Measurements from ENCODE around the gene ABR. TPM values are rescaled to one million over a fixed set of nuclear protein-coding genes. Genes with fewer than 3 reads are reported as not detected.
A peak's percentile ranks its signal among the peaks of the same experiment; 100 is the strongest.
"Not testable (repeated sequence)": the region's sequence is repeated elsewhere in the genome, so short reads cannot be mapped to it uniquely, and the experiment has no call there.

The ABR gene
- total RNA-seq, 6 experiments from 2014 or later, result 49.3 to 58.4 (median 54.4) TPM

GRCh38 chr17:1122533-1123392, 57.0 kb downstream of the ABR start:
- H3K4me1 Mint-ChIP-seq (ENCODE audit: low read depth), result no peaks in the 10 kb centered on the region
- peaks cover 14% of the 10 kb centered on the region for H3K27me3 Mint-ChIP-seq (ENCODE audit: insufficient read depth)
- H3K9me3 Mint-ChIP-seq, result no peaks in the 10 kb centered on the region
- no peak overlapping the region for H3K4me3 Mint-ChIP-seq
- DNase-seq, result peak; percentile 39
- no peak overlapping the region for H3K27ac Mint-ChIP-seq
- no peaks in the 10 kb centered on the region for H3K36me3 Mint-ChIP-seq (ENCODE audit: low read depth)
- peak; percentile 92 for TF ChIP-seq CTCF (IDR thresholded peaks at IDR 0.05)

GRCh38 chr17:1121442-1121817, 58.4 kb downstream of the ABR start:
- not testable (repeated sequence) for H3K9me3 Mint-ChIP-seq; H3K36me3 Mint-ChIP-seq (ENCODE audit: low read depth); H3K27ac Mint-ChIP-seq; H3K4me3 Mint-ChIP-seq; DNase-seq; H3K27me3 Mint-ChIP-seq (ENCODE audit: insufficient read depth); H3K4me1 Mint-ChIP-seq (ENCODE audit: low read depth)

- TF ChIP-seq CTCF (IDR thresholded peaks at IDR 0.05), result no peak
- peaks cover 10% of the 10 kb centered on the region for H3K27me3 Mint-ChIP-seq (ENCODE audit: insufficient read depth)
- DNase-seq, result no peak
- H3K4me1 Mint-ChIP-seq (ENCODE audit: low read depth), result no peaks in the 10 kb centered on the region
- no peaks in the 10 kb centered on the region for H3K9me3 Mint-ChIP-seq
- H3K4me3 Mint-ChIP-seq, result no peak overlapping the region
- no peak overlapping the region for H3K27ac Mint-ChIP-seq
- H3K36me3 Mint-ChIP-seq (ENCODE audit: low read depth), result no peaks in the 10 kb centered on the region
Measured at GRCh38 chr17:1120596-1121441, 59.0 kb downstream of the ABR start.

GRCh38 chr17:1119924-1120323, 59.9 kb downstream of the ABR start:
- no peak for TF ChIP-seq CTCF (IDR thresholded peaks at IDR 0.05)

GRCh38 chr17:1116602-1117001, 63.2 kb downstream of the ABR start:
- Mint-ChIP-seq H3K27me3 (ENCODE audit: insufficient read depth) (peaks cover 6% of the 10 kb centered on the region), H3K4me1 (ENCODE audit: low read depth) (peaks cover 19% of the 10 kb centered on the region), H3K9me3 (no peaks in the 10 kb centered on the region), H3K4me3 (no peak overlapping the region), H3K36me3 (ENCODE audit: low read depth) (no peaks in the 10 kb centered on the region), H3K27ac (no peak overlapping the region)
- no peak for TF ChIP-seq CTCF (IDR thresholded peaks at IDR 0.05)
- no peak for DNase-seq

More at GRCh38 chr17:1119924-1120323, 59.9 kb downstream of the ABR start:
- Mint-ChIP-seq H3K9me3 (no peaks in the 10 kb centered on the region), H3K4me1 (ENCODE audit: low read depth) (peaks cover 8% of the 10 kb centered on the region), H3K27me3 (ENCODE audit: insufficient read depth) (peaks cover 10% of the 10 kb centered on the region), H3K36me3 (ENCODE audit: low read depth) (no peaks in the 10 kb centered on the region), H3K27ac (no peak overlapping the region), H3K4me3 (no peak overlapping the region)
- no peak for DNase-seq

GRCh38 chr17:1112875-1113274, 66.9 kb downstream of the ABR start:
- no peaks in the 10 kb centered on the region for H3K9me3 Mint-ChIP-seq
- no peak for TF ChIP-seq CTCF (IDR thresholded peaks at IDR 0.05)
- no peak overlapping the region for H3K4me3 Mint-ChIP-seq
- no peak overlapping the region for H3K27ac Mint-ChIP-seq
- peaks cover 41% of the 10 kb centered on the region for H3K4me1 Mint-ChIP-seq (ENCODE audit: low read depth)
- no peak for DNase-seq
- peaks cover 1% of the 10 kb centered on the region for H3K27me3 Mint-ChIP-seq (ENCODE audit: insufficient read depth)
- H3K36me3 Mint-ChIP-seq (ENCODE audit: low read depth), result no peaks in the 10 kb centered on the region

All from HFFc6 (cell line).